Measurements from ENCODE around the gene CENPL. TPM values are rescaled to one million over a fixed set of nuclear protein-coding genes. Genes with fewer than 3 reads are reported as not detected.

The CENPL gene
- total and polyA plus RNA-seq, 9 of the 15 experiments (the other 6 are each of a cell fraction or from before 2014, with no cell fraction given), result 33.0 to 52.7 (median 39.7) TPM

DNA sequence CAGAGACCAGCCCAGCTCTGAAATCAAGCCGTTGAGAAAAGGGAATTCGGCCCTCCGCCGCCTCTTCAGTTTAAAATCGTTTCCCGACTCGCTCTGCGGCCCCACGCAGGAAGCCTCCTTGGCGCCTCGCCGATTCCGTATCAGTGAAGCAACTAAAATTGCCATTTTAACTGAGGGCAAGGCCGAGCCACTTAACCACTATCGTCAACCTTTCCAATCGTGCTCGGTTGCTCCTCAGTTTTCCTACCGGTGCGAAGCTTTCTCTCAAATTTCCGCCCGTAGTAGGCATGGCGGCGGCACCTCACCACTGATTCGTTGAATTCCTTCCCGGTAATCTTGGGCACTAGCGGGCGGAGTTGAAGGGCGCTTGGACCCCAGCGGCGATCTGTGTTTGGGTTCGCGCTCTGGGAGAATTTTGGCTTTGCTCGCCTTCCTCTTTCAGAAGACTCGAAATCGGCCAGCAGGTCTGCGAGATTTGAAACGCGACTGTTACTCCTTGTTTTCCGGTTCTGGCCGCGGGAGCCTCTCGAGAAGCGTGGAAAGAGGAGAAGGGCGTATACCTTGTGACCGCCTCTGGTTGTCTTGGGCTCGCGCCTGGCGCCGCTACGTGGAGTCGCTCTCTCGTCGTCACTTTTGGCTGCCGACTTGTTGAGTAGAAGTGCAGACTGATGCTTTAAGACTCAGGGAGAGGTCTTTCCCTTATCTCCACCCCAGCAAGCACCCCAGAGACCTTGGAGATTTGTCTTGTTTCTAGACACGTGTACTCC is at the start of gene CENPL, which contains the start of gene DARS2 (continued):
- TF ChIP-seq, protein P1, sequence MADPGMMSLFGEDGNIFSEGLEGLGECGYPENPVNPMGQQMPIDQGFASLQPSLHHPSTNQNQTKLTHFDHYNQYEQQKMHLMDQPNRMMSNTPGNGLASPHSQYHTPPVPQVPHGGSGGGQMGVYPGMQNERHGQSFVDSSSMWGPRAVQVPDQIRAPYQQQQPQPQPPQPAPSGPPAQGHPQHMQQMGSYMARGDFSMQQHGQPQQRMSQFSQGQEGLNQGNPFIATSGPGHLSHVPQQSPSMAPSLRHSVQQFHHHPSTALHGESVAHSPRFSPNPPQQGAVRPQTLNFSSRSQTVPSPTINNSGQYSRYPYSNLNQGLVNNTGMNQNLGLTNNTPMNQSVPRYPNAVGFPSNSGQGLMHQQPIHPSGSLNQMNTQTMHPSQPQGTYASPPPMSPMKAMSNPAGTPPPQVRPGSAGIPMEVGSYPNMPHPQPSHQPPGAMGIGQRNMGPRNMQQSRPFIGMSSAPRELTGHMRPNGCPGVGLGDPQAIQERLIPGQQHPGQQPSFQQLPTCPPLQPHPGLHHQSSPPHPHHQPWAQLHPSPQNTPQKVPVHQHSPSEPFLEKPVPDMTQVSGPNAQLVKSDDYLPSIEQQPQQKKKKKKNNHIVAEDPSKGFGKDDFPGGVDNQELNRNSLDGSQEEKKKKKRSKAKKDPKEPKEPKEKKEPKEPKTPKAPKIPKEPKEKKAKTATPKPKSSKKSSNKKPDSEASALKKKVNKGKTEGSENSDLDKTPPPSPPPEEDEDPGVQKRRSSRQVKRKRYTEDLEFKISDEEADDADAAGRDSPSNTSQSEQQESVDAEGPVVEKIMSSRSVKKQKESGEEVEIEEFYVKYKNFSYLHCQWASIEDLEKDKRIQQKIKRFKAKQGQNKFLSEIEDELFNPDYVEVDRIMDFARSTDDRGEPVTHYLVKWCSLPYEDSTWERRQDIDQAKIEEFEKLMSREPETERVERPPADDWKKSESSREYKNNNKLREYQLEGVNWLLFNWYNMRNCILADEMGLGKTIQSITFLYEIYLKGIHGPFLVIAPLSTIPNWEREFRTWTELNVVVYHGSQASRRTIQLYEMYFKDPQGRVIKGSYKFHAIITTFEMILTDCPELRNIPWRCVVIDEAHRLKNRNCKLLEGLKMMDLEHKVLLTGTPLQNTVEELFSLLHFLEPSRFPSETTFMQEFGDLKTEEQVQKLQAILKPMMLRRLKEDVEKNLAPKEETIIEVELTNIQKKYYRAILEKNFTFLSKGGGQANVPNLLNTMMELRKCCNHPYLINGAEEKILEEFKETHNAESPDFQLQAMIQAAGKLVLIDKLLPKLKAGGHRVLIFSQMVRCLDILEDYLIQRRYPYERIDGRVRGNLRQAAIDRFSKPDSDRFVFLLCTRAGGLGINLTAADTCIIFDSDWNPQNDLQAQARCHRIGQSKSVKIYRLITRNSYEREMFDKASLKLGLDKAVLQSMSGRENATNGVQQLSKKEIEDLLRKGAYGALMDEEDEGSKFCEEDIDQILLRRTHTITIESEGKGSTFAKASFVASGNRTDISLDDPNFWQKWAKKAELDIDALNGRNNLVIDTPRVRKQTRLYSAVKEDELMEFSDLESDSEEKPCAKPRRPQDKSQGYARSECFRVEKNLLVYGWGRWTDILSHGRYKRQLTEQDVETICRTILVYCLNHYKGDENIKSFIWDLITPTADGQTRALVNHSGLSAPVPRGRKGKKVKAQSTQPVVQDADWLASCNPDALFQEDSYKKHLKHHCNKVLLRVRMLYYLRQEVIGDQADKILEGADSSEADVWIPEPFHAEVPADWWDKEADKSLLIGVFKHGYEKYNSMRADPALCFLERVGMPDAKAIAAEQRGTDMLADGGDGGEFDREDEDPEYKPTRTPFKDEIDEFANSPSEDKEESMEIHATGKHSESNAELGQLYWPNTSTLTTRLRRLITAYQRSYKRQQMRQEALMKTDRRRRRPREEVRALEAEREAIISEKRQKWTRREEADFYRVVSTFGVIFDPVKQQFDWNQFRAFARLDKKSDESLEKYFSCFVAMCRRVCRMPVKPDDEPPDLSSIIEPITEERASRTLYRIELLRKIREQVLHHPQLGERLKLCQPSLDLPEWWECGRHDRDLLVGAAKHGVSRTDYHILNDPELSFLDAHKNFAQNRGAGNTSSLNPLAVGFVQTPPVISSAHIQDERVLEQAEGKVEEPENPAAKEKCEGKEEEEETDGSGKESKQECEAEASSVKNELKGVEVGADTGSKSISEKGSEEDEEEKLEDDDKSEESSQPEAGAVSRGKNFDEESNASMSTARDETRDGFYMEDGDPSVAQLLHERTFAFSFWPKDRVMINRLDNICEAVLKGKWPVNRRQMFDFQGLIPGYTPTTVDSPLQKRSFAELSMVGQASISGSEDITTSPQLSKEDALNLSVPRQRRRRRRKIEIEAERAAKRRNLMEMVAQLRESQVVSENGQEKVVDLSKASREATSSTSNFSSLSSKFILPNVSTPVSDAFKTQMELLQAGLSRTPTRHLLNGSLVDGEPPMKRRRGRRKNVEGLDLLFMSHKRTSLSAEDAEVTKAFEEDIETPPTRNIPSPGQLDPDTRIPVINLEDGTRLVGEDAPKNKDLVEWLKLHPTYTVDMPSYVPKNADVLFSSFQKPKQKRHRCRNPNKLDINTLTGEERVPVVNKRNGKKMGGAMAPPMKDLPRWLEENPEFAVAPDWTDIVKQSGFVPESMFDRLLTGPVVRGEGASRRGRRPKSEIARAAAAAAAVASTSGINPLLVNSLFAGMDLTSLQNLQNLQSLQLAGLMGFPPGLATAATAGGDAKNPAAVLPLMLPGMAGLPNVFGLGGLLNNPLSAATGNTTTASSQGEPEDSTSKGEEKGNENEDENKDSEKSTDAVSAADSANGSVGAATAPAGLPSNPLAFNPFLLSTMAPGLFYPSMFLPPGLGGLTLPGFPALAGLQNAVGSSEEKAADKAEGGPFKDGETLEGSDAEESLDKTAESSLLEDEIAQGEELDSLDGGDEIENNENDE (IDR thresholded peaks at IDR 0.05; ENCODE audit: low read depth, low read length), result no peak
- TF ChIP-seq NR4A1 (CRISPR knock-in tag; IDR thresholded peaks at IDR 0.05), result no peak
- no peak for TF ChIP-seq NR4A1 (tag; IDR thresholded peaks at IDR 0.05)
- TF ChIP-seq ZEB2 (IDR thresholded peaks at IDR 0.05), result no peak; the same call in 1 of the 2 replicates
- TF ChIP-seq ETV6 (IDR thresholded peaks at IDR 0.05; ENCODE audit: borderline replicate concordance in 1 of 2, low read depth in 2 of 2, low read length in 1 of 2), result peak in 1 of 2 experiments; percentile 48; a peak in 1 of 4 replicates
- peak; percentile 89 for TF ChIP-seq ETV6 (CRISPR knock-in tag; IDR thresholded peaks at IDR 0.05; ENCODE audit: borderline replicate concordance)
- 0 out of 2 replicates have a peak, but pooled peaks have one; percentile 15 for TF ChIP-seq ZC3H8 (IDR thresholded peaks at IDR 0.05)
- no peak for TF ChIP-seq SRSF9 (IDR thresholded peaks at IDR 0.05; ENCODE audit: borderline replicate concordance, low read depth, low read length)
- TF ChIP-seq NCOA4 (IDR thresholded peaks at IDR 0.05; ENCODE audit: partially characterized antibody), result no peak
- no peak for TF ChIP-seq SIRT6 (IDR thresholded peaks at IDR 0.05; ENCODE audit: low read depth, low read length)
- TF ChIP-seq, protein P2, sequence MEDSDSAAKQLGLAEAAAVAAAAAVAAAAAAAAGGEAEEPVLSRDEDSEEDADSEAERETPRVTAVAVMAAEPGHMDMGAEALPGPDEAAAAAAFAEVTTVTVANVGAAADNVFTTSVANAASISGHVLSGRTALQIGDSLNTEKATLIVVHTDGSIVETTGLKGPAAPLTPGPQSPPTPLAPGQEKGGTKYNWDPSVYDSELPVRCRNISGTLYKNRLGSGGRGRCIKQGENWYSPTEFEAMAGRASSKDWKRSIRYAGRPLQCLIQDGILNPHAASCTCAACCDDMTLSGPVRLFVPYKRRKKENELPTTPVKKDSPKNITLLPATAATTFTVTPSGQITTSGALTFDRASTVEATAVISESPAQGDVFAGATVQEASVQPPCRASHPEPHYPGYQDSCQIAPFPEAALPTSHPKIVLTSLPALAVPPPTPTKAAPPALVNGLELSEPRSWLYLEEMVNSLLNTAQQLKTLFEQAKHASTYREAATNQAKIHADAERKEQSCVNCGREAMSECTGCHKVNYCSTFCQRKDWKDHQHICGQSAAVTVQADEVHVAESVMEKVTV (CRISPR knock-in tag; IDR thresholded peaks at IDR 0.05), result no peak
- TF ChIP-seq, protein P3, sequence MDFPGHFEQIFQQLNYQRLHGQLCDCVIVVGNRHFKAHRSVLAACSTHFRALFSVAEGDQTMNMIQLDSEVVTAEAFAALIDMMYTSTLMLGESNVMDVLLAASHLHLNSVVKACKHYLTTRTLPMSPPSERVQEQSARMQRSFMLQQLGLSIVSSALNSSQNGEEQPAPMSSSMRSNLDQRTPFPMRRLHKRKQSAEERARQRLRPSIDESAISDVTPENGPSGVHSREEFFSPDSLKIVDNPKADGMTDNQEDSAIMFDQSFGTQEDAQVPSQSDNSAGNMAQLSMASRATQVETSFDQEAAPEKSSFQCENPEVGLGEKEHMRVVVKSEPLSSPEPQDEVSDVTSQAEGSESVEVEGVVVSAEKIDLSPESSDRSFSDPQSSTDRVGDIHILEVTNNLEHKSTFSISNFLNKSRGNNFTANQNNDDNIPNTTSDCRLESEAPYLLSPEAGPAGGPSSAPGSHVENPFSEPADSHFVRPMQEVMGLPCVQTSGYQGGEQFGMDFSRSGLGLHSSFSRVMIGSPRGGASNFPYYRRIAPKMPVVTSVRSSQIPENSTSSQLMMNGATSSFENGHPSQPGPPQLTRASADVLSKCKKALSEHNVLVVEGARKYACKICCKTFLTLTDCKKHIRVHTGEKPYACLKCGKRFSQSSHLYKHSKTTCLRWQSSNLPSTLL (IDR thresholded peaks at IDR 0.05), result no peak
